Islet precursor cell (in vitro differentiated cells): Measurements from ENCODE around the gene ALMS1.
"Not testable (repeated sequence)": the region's sequence is repeated elsewhere in the genome, so short reads cannot be mapped to it uniquely, and the experiment has no call there.

Experiments
- DNase-seq: peaks from one replicate; pipeline ENCODE4 v3.0.0-alpha.2; 2018

The ALMS1 gene

DNA sequence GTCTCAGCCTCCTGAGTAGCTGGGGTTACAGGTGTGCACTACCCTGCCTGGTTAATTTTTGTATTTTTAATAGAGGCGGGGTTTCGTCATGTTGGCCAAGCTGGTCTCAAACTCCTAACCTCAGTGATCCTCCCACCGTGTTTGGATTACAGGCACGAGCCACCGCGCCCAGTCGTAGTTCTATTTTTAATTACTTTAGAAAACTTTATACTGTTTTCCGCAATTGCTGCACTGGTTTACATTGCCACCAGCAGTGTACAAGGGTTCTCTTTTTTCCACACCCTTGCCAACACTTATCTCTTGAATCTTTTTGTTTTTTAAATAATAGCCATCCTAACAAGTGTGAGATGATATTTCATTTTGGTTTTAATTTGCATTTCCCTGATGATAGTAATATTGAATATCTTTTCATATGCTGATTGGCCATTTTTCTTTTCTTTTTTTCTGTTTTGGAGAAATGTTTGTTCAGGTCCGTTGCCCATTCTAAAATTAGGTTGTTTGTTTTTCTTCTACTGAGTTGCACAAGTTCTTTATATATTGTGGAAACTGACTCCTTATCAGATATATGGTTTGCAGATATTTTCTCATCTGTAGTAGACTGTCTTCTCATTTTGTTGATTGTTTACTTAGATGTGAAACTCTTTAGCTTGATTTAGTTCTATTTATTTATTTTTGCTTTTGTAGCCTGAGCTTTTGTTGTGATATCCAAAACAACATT is 16.9 kb downstream of the ALMS1 start:
- DNase-seq = no peak

DNA sequence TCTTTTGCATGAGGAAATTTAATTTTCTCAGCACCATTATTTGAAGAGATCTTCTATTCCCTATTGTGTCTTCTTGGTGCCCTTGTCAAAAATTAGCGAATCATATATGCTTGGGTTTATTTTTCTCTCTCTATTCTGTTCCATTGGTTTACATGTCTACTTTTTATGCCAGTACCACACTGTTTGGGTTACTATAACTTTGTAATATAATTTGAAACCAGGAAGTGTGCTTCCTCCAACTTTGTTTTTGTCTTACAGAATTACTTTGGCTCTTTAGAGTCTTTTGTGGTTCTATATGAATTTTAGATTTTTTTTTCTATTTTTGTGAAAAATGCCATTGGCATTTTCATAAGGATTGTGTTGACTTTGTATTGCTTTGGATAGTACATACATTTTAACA is 17.6 kb downstream of the ALMS1 start:
- DNase-seq = no peak

DNA sequence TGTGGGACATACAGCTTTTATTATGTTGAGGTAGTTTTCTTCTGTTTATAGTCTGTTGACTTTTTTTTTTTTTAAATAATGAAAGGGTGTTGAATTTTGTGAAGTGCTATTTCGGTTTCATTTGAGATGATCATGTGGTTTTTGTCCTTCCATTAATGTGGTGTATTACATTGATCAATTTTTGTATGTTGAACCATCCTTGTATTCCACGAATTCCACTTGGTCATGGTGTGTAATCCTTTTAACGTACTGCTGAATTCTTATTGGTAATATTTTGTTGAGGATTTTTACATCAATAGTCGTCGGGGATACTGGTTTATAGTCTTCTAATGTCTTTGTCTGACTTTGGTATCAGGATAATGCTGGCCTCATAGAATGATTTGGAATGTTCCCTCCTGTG is 18.8 kb downstream of the ALMS1 start:
- no peak for DNase-seq

DNA sequence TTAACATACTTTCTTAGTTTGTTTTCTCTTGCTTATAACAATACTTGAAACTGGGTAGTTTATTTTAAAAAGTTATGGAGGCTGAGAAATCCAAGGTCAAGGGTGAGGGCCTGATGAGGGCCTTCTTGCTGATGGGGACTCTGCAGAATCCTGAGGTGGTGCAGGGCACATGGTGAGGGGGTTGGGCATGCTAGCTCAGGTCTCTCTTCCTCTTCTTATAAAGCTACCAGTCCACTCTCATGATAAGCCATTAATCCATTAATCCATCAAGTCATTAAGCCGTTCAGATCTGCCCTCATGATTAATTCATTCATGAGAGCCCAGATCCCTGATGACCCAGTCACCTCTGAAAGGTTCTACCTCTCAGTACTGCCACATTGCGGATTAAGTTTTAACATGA is 21.4 kb downstream of the ALMS1 start:
- DNase-seq = no peak

DNA sequence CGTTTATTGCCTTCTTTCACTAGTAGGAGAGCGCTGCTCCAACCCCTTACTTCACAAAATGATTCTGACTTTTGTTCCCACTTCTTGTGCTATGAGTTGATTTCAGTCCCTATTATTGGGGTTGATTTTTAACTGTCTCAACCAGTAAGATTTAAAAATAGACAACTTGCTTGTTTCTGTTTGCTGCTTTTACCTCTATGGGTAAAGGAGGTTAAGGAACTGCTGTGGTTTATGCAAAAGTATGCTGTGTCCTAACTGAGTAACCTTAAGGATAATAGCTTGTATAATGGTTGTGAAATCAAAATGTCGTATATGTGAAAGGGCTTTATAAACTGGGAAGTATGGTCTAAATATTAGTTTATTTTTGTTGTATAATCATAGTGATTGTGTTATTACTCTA is 22.6 kb downstream of the ALMS1 start:
- DNase-seq = no peak

DNA sequence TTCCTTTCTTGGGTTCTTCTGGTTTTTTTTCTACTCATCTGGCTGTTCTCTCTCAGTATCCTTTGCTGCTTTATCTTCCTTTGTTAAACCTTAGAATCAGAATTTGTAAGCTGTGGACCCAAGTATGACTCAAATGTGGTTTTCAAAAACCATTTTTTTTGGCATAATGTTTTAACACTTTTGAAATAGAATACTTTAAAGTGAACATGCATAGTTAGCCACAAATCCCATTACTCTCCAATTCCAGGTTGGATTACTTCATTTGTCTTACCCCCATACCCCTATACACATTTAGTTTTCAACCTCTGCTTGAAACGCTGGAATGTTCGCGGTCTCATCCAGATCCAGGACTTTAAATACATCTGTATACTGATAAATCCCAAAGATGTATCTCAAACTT is 29.1 kb downstream of the ALMS1 start:
- no peak for DNase-seq

DNA sequence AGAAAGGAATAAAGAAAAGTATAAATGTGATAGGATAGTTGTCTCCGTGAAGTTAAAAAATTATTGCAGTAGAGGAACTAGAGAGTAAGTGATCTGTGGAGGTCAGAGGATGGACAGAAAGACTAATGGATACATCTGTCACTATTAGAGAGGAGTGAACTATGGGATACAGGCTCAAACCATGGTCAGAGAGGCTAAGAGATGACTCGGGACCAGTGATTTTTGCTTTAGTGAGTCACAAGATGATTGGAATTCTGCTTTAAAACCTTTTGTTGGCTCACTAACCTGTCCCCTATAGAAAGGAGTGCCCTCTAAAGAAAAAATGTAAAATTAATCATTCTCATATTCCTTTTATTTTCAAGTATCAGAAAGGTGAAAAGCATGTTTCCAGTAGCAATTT is 30.3 kb downstream of the ALMS1 start:
- no peak for DNase-seq

DNA sequence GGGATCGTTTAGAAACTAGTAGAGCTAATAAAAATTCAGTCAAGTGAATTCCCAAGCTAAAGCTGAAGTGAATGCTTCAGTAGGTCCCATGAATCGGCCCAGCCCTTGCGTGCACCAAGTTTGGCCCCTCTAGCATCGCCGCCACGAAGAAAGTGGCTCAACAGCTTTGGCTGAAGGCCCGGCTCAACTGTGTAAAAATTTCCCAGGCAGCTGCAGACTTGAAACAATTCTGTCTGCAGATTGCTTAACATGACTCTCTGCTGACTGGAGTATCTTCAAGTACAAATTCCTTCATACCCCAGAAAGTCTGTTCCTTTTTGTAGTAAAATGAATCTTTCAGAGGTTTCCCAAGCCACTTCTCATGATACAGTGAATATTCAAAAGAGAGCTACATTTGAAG is 32.7 kb downstream of the ALMS1 start:
- DNase-seq = peak; percentile 50

DNA sequence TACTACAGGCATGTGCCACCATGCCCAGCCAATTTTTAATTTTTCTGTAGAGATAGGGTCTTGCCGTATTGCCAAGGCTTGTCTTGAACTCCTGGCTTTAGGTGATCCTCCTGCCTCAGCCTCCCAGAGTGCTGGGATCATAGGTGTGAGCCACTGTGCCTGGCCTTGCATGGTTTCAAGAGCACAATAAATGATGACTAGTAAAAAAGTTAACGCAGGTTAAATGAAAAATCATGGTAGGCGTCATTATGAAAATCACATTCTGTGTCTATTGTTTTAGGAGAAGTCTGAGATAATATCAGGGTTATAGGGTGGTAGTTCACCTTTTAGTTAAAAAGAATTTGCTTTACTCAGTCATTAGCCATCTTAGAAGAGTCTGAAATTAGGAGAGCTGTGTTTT is 38.3 kb downstream of the ALMS1 start:
- no peak for DNase-seq

DNA sequence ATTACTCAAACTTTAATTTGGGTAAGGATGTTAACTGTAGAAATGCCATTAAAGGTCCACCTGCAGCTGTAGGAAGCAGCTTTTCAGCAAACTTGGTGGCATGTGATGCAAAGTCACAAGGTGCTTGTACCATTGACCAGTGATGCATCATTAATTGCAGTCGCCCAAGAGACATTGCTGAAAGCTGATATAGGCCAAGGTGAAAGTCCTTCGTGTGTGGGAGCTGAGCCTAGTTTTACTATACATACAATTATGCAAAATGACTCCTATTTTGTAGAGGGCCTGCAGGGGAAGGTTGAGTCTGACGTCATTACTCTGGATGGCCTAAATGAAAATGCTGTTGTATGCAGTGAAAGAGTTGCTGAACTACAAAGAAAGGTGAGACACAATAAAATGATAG is 40.5 kb downstream of the ALMS1 start:
- DNase-seq = no peak

DNA sequence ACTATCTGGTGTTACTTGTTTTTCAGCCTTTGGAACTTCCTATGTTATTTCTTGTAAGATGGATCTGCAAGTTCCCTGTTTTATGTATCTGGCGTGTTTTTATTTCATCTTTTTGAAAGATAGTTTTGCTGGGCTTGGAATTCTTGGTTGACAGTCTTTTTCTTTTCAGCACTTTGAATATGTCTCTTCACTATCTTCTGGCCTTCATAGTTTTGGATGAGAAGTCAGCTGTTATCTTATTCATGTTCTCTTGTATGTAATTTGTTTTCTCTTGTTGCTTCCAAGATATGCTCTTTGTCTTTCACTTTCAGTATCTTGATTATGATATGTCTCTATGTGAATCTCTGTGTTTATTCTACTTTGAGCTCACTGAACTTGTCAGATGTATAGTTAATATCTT is 50.4 kb downstream of the ALMS1 start:
- no peak for DNase-seq

DNA sequence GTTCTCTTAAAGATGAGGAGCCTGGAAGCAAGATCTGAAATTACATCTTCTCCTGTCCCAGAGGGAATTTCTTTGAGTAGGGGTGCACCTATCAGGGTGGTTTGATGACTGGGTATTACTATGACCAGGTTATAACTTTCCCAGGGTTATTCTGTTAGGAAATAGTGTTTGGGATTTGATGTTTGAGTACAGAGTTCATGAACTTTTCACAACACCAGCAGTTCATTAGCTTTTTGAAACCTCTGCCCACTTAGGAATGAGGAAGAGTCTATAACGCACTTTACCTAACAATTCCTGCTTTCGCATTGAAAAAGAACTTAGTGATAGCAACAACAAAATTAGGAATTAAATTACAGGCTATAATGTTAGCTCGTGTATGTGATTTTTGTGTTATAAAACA is 58.6 kb downstream of the ALMS1 start:
- no peak for DNase-seq

DNA sequence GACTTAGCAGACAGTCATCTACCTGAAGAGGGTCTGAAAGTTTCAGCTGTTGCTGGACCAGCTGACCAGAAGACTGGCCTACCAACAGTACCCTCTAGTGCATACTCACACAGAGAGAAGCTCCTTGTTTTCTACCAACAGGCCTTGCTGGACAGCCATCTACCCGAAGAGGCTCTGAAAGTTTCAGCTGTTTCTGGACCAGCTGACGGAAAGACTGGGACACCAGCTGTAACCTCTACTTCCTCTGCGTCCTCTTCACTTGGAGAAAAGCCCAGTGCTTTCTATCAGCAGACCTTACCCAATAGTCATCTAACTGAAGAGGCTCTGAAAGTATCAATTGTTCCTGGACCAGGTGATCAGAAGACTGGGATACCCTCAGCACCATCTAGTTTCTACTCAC is 63.2 kb downstream of the ALMS1 start:
- DNase-seq = no peak

DNA sequence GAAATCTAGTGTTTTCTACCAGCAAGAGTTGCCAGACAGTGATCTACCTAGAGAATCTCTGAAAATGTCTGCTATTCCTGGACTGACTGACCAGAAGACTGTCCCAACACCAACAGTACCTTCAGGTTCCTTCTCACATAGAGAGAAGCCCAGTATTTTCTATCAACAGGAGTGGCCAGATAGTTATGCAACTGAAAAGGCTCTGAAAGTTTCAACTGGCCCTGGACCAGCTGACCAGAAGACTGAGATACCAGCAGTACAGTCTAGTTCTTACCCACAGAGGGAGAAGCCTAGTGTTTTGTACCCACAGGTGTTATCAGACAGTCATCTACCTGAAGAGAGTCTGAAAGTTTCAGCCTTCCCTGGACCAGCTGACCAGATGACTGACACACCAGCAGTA is 63.8 kb downstream of the ALMS1 start:
- no peak for DNase-seq

DNA sequence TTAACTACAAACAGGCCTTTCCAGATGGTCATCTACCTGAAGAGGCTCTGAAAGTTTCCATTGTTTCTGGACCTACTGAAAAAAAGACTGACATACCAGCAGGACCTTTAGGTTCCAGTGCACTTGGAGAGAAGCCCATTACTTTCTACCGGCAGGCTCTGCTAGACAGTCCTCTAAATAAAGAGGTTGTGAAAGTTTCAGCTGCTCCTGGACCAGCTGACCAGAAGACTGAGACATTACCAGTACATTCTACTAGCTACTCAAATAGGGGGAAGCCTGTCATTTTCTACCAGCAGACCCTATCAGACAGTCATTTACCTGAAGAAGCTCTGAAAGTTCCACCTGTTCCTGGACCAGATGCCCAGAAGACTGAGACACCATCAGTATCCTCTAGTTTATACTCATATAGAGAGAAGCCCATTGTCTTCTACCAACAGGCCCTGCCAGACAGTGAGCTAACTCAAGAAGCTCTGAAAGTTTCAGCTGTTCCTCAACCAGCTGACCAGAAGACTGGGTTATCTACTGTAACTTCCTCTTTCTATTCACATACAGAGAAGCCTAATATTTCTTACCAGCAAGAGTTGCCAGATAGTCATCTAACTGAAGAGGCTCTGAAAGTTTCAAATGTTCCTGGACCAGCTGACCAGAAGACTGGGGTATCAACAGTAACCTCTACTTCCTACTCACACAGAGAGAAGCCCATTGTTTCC is 65.8 kb downstream of the ALMS1 start:
- DNase-seq = no peak

DNA sequence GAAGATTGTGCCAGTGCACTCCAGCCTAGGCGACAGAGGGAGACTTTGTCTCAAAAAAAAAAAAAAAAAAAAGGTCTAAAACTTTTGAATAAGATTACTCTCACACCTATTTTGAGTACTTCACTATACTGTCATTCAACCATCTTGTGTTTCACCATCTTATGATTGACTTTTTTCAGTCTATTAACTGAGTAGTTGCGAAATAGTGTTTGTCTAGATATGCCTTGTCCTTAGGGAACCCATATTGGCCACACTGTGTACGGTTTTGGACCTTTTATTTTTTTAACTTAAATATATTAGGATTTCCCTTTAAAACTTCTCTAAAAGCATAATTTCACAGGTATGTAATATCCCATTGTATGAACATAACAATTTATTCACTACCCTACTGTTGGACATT is 72.3 kb downstream of the ALMS1 start:
- no peak for DNase-seq

DNA sequence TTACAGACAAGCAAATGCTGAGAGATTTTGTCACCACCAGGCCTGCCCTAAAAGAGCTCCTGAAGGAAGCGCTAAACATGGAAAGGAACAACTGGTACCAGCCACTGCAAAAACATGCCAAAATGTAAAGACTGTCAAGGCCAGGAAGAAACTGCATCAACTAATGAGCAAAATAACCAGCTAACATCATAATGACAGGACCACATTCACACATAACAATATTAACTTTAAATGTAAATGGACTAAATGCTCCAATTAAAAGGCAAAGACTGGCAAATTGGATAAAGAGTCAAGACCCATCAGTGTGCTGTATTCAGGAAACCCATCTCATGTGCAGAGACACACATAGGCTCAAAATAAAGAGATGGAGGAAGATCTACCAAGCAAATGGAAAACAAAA is 76.8 kb downstream of the ALMS1 start:
- DNase-seq = not testable (repeated sequence)

DNA sequence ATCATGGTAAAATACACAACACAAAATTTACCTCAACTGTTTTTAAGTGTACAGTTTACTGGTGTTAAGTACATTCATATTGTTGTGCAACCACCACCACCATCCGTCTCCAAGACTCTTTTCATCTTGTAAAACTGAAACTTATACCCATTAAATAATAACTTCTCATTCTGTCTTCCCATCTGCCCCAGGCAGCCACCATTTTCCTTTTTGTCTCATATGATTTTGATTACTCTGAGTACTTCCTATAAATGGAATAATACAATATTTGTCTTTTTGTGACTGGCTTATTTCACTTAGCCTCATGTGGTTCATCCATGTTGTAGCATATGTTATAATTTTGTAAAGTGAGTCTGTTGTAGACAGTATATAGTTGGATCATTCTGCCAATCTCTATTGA is 82.7 kb downstream of the ALMS1 start:
- no peak for DNase-seq

DNA sequence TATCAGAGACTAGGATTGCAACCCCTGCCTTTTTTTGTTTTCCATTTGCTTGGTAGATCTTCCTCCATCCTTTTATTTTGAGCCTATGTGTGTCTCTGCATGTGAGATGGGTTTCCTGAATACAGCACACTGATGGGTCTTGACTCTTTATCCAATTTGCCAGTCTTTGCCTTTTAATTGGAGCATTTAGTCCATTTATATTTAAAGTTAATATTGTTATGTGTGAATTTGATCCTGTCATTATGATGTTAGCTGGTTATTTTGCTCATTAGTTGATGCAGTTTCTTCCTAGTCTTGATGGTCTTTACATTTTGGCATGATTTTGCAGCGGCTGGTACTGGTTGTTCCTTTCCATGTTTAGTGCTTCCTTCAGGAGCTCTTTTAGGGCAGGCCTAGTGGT is 98.2 kb downstream of the ALMS1 start:
- DNase-seq = not testable (repeated sequence)

DNA sequence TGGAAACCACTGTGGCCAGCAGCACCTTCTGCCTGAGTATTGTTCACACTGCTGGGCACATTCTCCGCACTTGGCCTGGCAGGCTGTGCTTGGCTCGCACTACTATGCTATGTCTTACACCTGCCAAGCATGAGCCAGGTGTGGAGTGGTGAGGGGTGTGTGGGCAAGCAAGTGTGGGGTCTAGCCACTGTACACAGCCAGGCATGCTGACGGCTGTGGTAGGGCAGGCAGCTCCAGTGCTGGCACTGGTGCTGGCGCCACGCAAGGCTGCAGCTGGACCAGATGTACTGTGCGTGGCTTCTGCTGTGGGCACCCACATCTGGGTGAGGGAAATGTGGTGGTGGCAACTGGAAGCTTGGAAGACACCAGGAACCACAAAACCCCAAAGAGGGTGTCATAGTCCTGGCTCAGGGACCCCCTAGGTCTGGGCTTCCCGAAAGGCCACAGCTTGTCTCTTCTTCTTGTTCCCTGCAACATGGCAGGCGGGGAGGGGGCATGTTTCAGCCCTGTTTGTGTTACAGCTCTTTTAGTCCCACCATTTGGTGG is 101.5 kb downstream of the ALMS1 start:
- DNase-seq = no peak

DNA sequence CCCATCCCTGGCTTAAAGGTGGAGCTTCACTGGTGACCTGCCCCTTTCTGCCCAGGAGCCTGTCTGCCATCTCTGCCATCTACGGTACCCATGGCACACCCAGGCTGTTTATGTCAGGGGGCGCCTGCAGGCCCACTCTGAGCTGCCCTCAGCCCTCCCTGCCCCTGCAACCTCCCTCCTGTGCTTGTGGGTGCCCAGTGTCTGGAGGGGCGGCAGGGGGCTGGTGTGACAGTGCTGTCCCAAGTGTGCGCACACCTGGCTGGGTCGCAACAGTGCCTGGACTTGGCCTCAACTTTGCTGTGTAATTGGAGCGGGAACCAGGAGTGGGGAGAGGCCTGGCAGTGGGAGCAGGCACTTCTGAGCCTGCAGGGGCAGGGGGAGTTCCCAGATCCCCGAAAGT is 102.4 kb downstream of the ALMS1 start:
- no peak for DNase-seq

DNA sequence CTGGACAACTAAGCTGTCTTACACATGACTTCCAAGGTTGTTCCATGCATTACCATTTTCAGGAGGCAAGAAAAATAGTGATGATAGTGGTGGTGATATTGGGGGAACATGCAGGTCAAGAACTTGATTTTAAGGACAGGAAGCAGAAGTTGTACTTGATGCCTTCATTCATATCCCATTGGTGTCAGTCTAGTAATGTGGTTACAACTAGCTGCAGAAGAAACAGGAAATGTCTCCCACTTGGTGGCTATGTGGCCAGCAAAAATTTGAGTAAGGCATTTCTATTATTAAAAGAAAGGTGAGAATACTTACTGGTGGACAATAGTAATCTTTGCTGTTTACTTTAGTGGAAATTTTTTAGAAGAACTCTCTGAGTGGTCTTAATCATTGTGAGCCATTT is 103.4 kb downstream of the ALMS1 start:
- no peak for DNase-seq

DNA sequence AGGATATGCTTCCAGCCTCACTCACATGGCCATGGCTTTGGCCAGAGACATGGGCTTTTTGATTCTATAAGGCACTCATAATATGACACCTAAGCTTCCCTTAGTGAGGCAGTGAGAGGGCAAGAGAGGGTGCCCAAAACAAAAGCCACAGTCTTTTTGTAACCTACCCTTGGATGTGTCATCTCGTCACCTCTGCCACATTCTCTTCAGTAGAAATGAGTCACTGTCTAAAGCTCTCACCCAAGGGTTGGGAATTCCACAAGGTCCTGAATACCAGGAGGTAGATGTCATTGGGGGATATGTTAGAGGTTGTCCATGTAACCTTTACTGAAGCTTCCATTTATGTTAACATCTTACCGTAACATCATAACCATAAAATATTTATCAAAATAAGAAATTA is 108.4 kb downstream of the ALMS1 start:
- DNase-seq = peak; percentile 78

DNA sequence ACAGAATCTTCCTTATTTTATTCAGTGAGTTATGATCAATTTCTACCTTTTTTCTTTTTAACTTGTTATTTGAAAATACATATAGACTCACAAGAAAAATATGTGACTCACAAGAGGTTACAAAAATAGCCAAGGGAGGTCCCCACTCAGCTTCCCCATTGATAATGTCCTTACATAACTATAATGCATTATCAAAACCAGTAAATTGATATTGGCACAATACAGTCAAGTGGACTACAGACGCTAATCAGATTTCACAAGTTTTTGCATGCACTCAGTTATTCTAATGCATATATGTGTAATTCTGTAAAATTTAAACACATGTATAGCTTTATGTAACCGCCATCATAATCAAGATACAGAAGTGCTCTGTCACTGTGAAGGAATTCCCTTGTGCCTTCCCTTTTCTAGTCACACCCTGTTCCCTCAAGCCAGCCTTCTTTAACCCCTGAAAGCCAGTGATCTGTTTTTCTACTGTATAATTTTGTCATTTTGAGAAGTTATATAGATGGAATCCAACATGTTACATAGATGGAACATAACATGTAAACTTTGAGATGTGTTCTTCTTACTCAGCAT is 118.4 kb downstream of the ALMS1 start:
- no peak for DNase-seq
